WERI-Rb-1 (cell line): ENCODE results near the gene IL12RB1.

ENCODE experiments used
- DNase-seq: peaks from one replicate; pipeline ENCODE4 v3.0.0-alpha.2; 2020
- H3K27ac ChIP-seq: fragments of 250-450 bp; sonication (Bioruptor Pico); 2 replicates; pipeline ENCODE4 v1.5.1; 2020; ENCODE audit warnings: mild to moderate bottlenecking, moderate library complexity
- H3K27me3 ChIP-seq: fragments of 250-450 bp; sonication (Bioruptor Pico); 2 replicates; pipeline ENCODE4 v1.5.1; 2021; ENCODE audit warnings: mild to moderate bottlenecking, low read depth, moderate library complexity; ENCODE audit not compliant: insufficient read depth, severe bottlenecking
- H3K36me3 ChIP-seq: fragments of 250-450 bp; sonication (Bioruptor Pico); 2 replicates; pipeline ENCODE4 v1.5.1; 2020; ENCODE audit warnings: mild to moderate bottlenecking, moderate library complexity
- H3K4me3 ChIP-seq: 2 replicates; pipeline ENCODE4 v1.5.1; 2011; ENCODE audit warnings: low read depth, mild to moderate bottlenecking, control low read depth, low read length
- H3K9me3 ChIP-seq: fragments of 250-450 bp; sonication (Bioruptor Pico); 2 replicates; pipeline ENCODE4 v1.5.1; 2021; ENCODE audit warnings: mild to moderate bottlenecking, moderate library complexity; ENCODE audit not compliant: severe bottlenecking
- TF ChIP-seq, protein P1 (sequence below): IDR thresholded peaks from 2 replicates; pipeline ENCODE4 v1.5.1; 2011; ENCODE audit warnings: low read depth, mild to moderate bottlenecking, control low read depth, inconsistent platforms, low read length

The IL12RB1 gene

DNA sequence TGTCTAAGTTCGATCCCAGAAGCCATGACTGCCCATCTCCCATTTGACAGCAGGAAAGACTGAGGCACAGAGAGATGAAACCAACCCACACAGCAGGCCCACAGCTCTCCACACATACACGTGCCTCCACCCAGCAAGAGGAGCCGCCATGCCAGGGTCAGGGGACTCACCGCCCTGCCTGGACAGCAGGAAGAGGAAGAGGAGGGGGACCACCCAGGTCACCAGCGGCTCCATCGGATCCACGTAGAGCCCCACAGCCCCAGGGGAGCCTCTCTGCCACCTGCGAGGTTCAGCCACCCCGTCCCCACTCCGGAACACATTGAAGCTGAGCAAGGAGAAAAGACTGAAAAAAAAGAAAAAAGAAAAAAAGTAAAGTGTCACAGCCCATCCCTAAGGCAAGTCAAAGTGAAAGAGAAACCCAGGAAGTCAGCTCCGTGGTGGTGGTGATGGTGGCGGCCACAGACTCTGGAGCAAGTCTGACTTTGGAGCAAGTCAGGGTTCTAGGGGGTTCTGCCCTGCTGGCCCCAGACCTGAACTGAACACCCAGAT, at the start of gene IL12RB1:
Gene IL12RB1, minus strand, starts transcription at position 345 of the 549 bp plus-strand sequence. Its CDS starts 111 bp downstream, at position 234.
- Histone ChIP-seq H3K36me3 (no peaks in the 10 kb centered on the region), H3K27ac (no peak within 1 kb of the TSS), H3K9me3 (no peaks in the 10 kb centered on the region), H3K4me3 (no peak within 1 kb of the TSS), H3K27me3 (no peaks in the 10 kb centered on the region)
- TF ChIP-seq, protein P1, sequence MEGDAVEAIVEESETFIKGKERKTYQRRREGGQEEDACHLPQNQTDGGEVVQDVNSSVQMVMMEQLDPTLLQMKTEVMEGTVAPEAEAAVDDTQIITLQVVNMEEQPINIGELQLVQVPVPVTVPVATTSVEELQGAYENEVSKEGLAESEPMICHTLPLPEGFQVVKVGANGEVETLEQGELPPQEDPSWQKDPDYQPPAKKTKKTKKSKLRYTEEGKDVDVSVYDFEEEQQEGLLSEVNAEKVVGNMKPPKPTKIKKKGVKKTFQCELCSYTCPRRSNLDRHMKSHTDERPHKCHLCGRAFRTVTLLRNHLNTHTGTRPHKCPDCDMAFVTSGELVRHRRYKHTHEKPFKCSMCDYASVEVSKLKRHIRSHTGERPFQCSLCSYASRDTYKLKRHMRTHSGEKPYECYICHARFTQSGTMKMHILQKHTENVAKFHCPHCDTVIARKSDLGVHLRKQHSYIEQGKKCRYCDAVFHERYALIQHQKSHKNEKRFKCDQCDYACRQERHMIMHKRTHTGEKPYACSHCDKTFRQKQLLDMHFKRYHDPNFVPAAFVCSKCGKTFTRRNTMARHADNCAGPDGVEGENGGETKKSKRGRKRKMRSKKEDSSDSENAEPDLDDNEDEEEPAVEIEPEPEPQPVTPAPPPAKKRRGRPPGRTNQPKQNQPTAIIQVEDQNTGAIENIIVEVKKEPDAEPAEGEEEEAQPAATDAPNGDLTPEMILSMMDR: no peak
- no peak for DNase-seq

DNA sequence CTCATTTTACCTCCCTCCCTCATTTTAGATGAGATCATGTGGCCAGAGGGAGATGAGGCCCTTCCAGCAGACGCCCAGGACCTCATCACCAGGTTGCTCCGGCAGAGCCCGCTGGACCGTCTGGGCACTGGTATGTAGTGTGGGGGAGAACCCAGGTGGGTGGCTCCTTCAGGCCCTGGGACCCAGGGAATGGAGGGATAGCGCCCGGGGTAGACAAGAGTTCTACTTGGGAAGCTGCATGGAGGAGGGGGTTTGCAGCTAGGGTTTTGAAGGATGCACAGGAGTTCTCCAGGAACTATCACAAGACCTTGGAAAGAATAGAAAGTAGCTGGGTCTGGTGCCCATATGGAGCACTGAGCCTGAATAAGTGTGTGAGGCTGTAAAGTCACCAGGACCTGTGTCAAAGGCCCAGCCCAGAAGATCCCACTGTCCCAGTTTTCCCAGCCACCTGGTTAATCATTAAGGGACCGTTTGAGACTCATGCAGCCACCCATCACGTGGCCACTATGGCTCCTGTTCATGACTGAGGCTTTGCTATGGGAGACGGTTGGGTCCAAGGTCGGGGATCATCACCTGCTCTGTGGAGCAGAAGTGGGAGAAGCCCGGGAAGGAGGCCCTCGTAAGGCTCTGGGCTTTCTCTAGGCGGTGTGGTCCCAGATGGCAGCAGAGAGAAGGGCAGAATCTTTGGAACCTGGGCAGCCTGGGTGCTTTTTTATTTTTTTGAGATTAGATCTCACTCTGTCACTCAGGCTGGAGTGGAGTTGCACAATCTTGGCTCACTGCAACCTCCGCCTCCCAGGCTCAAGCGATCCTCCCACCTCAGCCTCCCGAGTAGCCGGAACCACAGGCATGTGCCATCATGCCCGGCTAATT, 49.2 kb upstream of the IL12RB1 start:
- no peak overlapping the region for H3K4me3 ChIP-seq
- TF ChIP-seq, protein P1: no peak
- no peaks in the 10 kb centered on the region for H3K9me3 ChIP-seq
- H3K36me3 ChIP-seq: peaks cover 72% of the 10 kb centered on the region
- no peak for DNase-seq
- no peak overlapping the region for H3K27ac ChIP-seq
- no peaks in the 10 kb centered on the region for H3K27me3 ChIP-seq

DNA sequence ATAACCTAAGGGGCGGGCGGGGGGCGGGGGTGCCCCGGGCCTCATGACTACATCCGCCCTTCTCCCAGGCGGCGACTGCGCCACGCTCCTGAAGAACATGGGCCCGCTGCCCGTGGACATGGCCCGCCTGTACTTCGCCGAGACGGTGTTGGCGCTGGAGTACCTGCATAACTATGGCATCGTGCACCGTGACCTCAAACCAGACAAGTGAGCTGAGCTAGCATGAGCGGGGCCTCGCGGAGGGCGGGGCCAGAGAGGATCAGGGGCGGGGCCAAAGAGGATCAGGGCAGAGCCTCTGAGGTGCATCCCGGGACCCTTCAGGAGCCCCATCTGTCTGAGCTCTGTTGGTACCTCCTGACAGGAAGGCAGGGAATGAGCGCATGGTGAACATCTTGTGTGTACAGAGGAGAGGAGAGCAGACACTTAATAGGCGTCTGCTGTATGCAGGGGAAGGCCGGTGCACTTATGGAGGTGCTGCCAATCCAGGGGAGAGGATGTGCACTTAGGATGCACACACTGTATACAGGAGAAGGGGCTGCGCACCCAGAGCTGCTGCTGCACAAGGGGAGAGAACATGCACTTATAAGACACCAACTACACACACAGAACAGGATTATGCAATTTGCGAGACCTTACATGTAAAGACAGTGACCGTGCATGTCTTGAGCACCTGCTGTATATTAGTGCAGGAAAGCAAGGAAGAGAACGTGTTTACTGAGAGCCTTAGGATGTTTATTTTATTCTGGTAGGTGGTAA, 45.3 kb upstream of the IL12RB1 start:
- no peaks in the 10 kb centered on the region for H3K27me3 ChIP-seq
- H3K27ac ChIP-seq: no peak overlapping the region
- peaks cover 71% of the 10 kb centered on the region for H3K36me3 ChIP-seq
- no peaks in the 10 kb centered on the region for H3K9me3 ChIP-seq
- no peak overlapping the region for H3K4me3 ChIP-seq
- TF ChIP-seq, protein P1: no peak
- DNase-seq: peak; percentile 79

DNA sequence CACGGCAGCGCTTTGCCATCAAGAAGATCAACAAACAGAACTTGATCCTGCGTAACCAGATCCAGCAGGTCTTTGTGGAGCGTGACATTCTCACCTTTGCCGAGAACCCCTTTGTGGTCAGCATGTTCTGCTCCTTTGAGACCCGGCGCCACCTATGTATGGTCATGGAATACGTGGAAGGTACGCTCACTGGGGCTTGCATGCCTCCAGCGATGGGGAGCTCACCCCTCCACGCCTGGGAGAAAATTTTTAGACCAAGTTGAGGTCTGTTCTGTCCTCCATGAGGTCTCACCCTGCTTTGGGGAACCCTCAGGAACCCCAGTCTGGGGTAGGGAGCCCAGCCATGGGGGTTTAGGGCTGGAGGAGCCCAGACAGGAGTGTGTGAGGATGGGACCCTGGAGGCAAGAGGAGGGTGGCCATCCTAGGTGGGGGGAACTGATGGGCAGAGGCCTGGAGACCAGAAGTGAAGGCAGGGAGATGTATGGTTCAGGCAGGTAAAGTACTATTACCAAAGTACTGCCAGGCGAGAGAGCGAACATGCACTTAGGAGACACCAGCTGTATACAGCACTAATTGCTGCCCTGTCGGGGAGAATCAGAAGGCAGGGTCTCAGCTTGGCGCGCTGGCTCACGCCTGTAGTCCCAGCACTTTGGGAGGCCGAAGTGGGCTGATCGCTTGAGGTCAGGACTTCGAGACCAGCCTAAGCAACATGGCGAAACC, 43.9 kb upstream of the IL12RB1 start:
- no peak overlapping the region for H3K27ac ChIP-seq
- TF ChIP-seq, protein P1: no peak
- H3K27me3 ChIP-seq: no peaks in the 10 kb centered on the region
- no peak overlapping the region for H3K4me3 ChIP-seq
- H3K36me3 ChIP-seq: peaks cover 75% of the 10 kb centered on the region
- no peak for DNase-seq
- no peaks in the 10 kb centered on the region for H3K9me3 ChIP-seq

DNA sequence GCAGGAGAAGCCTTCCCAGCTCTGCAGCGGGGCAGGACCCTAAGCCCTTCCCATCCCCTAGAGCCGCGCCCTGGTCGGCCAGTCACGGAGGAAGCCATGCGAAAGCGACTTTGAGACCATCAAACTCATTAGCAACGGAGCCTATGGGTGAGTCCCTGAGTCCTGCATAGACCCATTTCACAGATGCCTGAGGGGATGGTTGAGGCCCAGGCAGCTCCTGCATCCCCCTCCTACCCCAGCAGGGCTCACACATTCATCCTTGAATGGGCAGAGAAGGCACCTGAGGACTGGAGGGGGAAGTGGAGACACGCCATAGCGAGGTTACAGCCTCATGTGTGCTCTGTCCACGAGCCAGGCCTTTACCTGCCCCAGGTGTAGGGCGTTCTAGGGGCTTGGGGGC, 42.1 kb upstream of the IL12RB1 start:
- H3K9me3 ChIP-seq: no peaks in the 10 kb centered on the region
- TF ChIP-seq, protein P1: no peak
- no peak overlapping the region for H3K4me3 ChIP-seq
- DNase-seq: no peak
- H3K27ac ChIP-seq: no peak overlapping the region
- no peaks in the 10 kb centered on the region for H3K27me3 ChIP-seq
- H3K36me3 ChIP-seq: peaks cover 72% of the 10 kb centered on the region
